CD14-positive monocyte (primary cell): ENCODE data around the gene MAGEF1. TPM values are rescaled to one million over a fixed set of nuclear protein-coding genes. Genes with fewer than 3 reads are reported as not detected.
A peak's percentile ranks its signal among the peaks of the same experiment; 100 is the strongest.

ENCODE experiments used
- DNase-seq, 3 donors: peaks; one replicate each; pipeline ENCODE4 v3.0.0-alpha.2; 2011 to 2022
- H2AFZ ChIP-seq: 2 replicates; pipeline ENCODE4 v1.6.0; 2012; ENCODE audit warnings: mild to moderate bottlenecking, low read depth, low read length, inconsistent platforms; ENCODE audit not compliant: insufficient read depth, poor library complexity, severe bottlenecking
- H3K27ac ChIP-seq, 2 donors: 1 replicate in 1 of 2; 2 replicates in 1 of 2; pipeline ENCODE4 v1.5.1; 2012 to 2013; ENCODE audit warnings: low read length in 2 of 2, control low read depth in 1 of 2, inconsistent platforms in 1 of 2, low read depth in 1 of 2, mild to moderate bottlenecking in 1 of 2
- H3K27me3 ChIP-seq, 2 donors: one replicate each; pipeline versions ENCODE4 v1.6.0 to v1.6.1; 2011 to 2013; ENCODE audit warnings: low read length in 2 of 2; ENCODE audit not compliant: control insufficient read depth in 2 of 2, insufficient read depth in 2 of 2
- H3K36me3 ChIP-seq, 2 donors: replicated peaks in 1 of 2; 1 replicate in 1 of 2; 2 replicates in 1 of 2; pipeline versions ENCODE4 v1.5.1 to v1.6.1; 2012 to 2013; ENCODE audit warnings: low read length in 2 of 2, control low read depth in 1 of 2, inconsistent platforms in 1 of 2, mild to moderate bottlenecking in 1 of 2; ENCODE audit not compliant: insufficient read depth in 2 of 2, control insufficient read depth in 1 of 2
- H3K4me1 ChIP-seq, 2 donors: 1 replicate in 1 of 2; 2 replicates in 1 of 2; pipeline versions ENCODE4 v1.5.1 to v1.6.1; 2012 to 2013; ENCODE audit warnings: low read length in 2 of 2, control low read depth in 1 of 2, inconsistent platforms in 1 of 2, mild to moderate bottlenecking in 1 of 2, moderate library complexity in 1 of 2; ENCODE audit not compliant: insufficient read depth in 2 of 2, control insufficient read depth in 1 of 2
- H3K4me2 ChIP-seq: replicated peaks from 2 replicates; pipeline ENCODE3; 2012; ENCODE audit warnings: low read length, moderate library complexity, mild to moderate bottlenecking; ENCODE audit not compliant: poor library complexity, severe bottlenecking; ENCODE audit errors: extremely low read depth
- H3K4me3 ChIP-seq, 3 experiments: fragments of 200-600 bp in 1 of 3; sonication (generic) in 1 of 3; replicated peaks in 1 of 3; 1 replicate in 2 of 3; 2 replicates in 1 of 3; pipeline ENCODE4 v1.5.1; 2011 to 2013; ENCODE audit warnings: low read length in 3 of 3, mild to moderate bottlenecking in 3 of 3, control low read depth in 2 of 3, low read depth in 2 of 3, inconsistent platforms in 1 of 3, moderate library complexity in 1 of 3
- H3K79me2 ChIP-seq: 2 replicates; pipeline ENCODE4 v1.6.0; 2012; ENCODE audit warnings: mild to moderate bottlenecking, control low read depth, inconsistent platforms, low read length, moderate library complexity; ENCODE audit not compliant: insufficient read depth
- H3K9ac ChIP-seq: 2 replicates; pipeline ENCODE4 v1.6.0; 2017; ENCODE audit warnings: low read length, mild to moderate bottlenecking; ENCODE audit not compliant: insufficient read depth, poor library complexity, severe bottlenecking
- H3K9me3 ChIP-seq, 2 donors: replicated peaks in 1 of 2; 1 replicate in 1 of 2; 2 replicates in 1 of 2; pipeline versions ENCODE4 v1.5.1 to v1.6.1; 2012 to 2013; ENCODE audit warnings: low read length in 2 of 2, control low read depth in 1 of 2; ENCODE audit not compliant: control insufficient read depth in 1 of 2, insufficient read depth in 1 of 2
- H4K20me1 ChIP-seq: 2 replicates; pipeline ENCODE4 v1.6.0; 2012; ENCODE audit warnings: mild to moderate bottlenecking, low read length, control low read depth, moderate library complexity; ENCODE audit not compliant: insufficient read depth
- H3K27ac Mint-ChIP-seq, 7 donors: one replicate each; pipeline ENCODE4 v1.8.0; 2020; ENCODE audit warnings: mild to moderate bottlenecking in 7 of 7, mixed read lengths in 7 of 7, moderate library complexity in 6 of 7, inconsistent platforms in 2 of 7
- H3K27me3 Mint-ChIP-seq, 3 donors: one replicate each; pipeline ENCODE4 v1.8.0; 2021 to 2022; ENCODE audit warnings: low read depth in 3 of 3, mild to moderate bottlenecking in 3 of 3, mixed read lengths in 3 of 3, moderate library complexity in 3 of 3, inconsistent platforms in 1 of 3
- H3K36me3 Mint-ChIP-seq, 2 donors: one replicate each; pipeline ENCODE4 v1.8.0; 2020; ENCODE audit warnings: mixed read lengths in 2 of 2, inconsistent platforms in 1 of 2, mild to moderate bottlenecking in 1 of 2
- H3K4me1 Mint-ChIP-seq: one replicate; pipeline ENCODE4 v1.8.0; 2020; ENCODE audit warnings: mild to moderate bottlenecking, mixed read lengths
- H3K4me3 Mint-ChIP-seq, 2 donors: one replicate each; pipeline ENCODE4 v1.8.0; 2020; ENCODE audit warnings: mild to moderate bottlenecking in 2 of 2, mixed read lengths in 2 of 2, moderate library complexity in 1 of 2
- H3K9me3 Mint-ChIP-seq, 7 donors: one replicate each; pipeline ENCODE4 v1.8.0; 2020 to 2022; ENCODE audit warnings: mixed read lengths in 7 of 7, mild to moderate bottlenecking in 6 of 7, moderate library complexity in 6 of 7, inconsistent platforms in 2 of 7
- CTCF ChIP-seq: fragments of 200-600 bp; IDR thresholded peaks from one replicate; pipeline ENCODE4 v1.8.0; 2022; ENCODE audit warnings: antibody characterized with exemption, mild to moderate bottlenecking
- WGBS: methylation state at CpG from one replicate; pipeline ENCODE4 v1.1.5; 2013; ENCODE audit warnings: missing lambda C conversion rate; ENCODE audit not compliant: insufficient coverage; 5-methylcytosine and 5-hydroxymethylcytosine counted together
- intact Hi-C, 2 donors: fragments of 100-400 bp; cut with micrococcal nuclease; formaldehyde crosslinking; loops; one replicate each; pipeline versions ENCODE4 v1.15.0 to v1.15.1; 2023
- polyA plus RNA-seq, 3 donors: library from polyadenylated mRNA; depleted of rRNA in 1 of 3; unstranded in 2 of 3; stranded (reverse) in 1 of 3; fragments of 300-500 nt in 2 of 3; fragments of >200 nt in 1 of 3; fragmentation: Illumina TruSeq in 2 of 3; gene quantifications; 1 replicate in 2 of 3; 2 replicates in 1 of 3; pipeline ENCODE4 v1.2.3, GENCODE V29; 2012 to 2021

The MAGEF1 gene
- polyA plus RNA-seq, 3 donors, result 1.7 to 14.8 (median 12.2) TPM

GRCh38 chr3:184665101-184665500, 46.8 kb downstream of the MAGEF1 start:
- Histone ChIP-seq H3K9ac (no peak overlapping the region), H3K27ac (no peak overlapping the region), H3K36me3 (no peaks in the 10 kb centered on the region), H3K27me3 (no peaks in the 10 kb centered on the region), H3K4me2 (no peak overlapping the region), H3K9me3 (no peaks in the 10 kb centered on the region), H3K4me3 (no peak overlapping the region), H3K4me1 (peaks cover 13 to 15% of the 10 kb centered on the region in 2 donors), H2AFZ (no peak overlapping the region), H4K20me1 (no peaks in the 10 kb centered on the region), H3K79me2 (no peaks in the 10 kb centered on the region)
- Mint-ChIP-seq H3K4me3 (no peak overlapping the region), H3K36me3 (no peaks in the 10 kb centered on the region), H3K9me3 (no peaks in the 10 kb centered on the region), H3K27me3 (peaks cover 9 to 11% (median 10%) of the 10 kb centered on the region in 3 donors), H3K27ac (peak overlapping the region in 2 of 7 donors; percentile 63 to 68), H3K4me1 (peaks cover 22% of the 10 kb centered on the region)
- intact Hi-C loops, result no loop called here
- WGBS, result 93% methylated on average over 6 of the region's 10 CpGs
- TF ChIP-seq CTCF, result no peak
- DNase-seq, result no peak

- WGBS, result 95% methylated on average over 9 of the region's 12 CpGs
- no peaks in the 10 kb centered on the region for H4K20me1 ChIP-seq
- Mint-ChIP-seq H3K36me3 (peaks cover 0 to 1% of the 10 kb centered on the region in 2 donors), H3K9me3 (no peaks in the 10 kb centered on the region), H3K4me3 (no peak overlapping the region), H3K27me3 (peaks cover 7 to 10% (median 10%) of the 10 kb centered on the region in 3 donors), H3K27ac (no peak overlapping the region), H3K4me1 (peaks cover 35% of the 10 kb centered on the region)
- no peaks in the 10 kb centered on the region for H3K79me2 ChIP-seq
- no peak overlapping the region for H3K9ac ChIP-seq
- H3K36me3 ChIP-seq, result no peaks in the 10 kb centered on the region
- intact Hi-C loops, result no loop called here
- H3K9me3 ChIP-seq, result no peaks in the 10 kb centered on the region
- no peak for DNase-seq
- no peak overlapping the region for H3K4me2 ChIP-seq
- no peak overlapping the region for H3K27ac ChIP-seq
- no peak overlapping the region for H3K4me3 ChIP-seq
- H3K4me1 ChIP-seq, result peaks cover 18 to 20% of the 10 kb centered on the region in 2 donors
- TF ChIP-seq CTCF, result no peak
- no peaks in the 10 kb centered on the region for H3K27me3 ChIP-seq
- H2AFZ ChIP-seq, result no peak overlapping the region
Observed at GRCh38 chr3:184663756-184664155, 48.1 kb downstream of the MAGEF1 start.
